K562 (cell line): ENCODE results near the gene DNAAF8.

Source experiments
- POLR2AphosphoS5 ChIP-seq: IDR thresholded peaks from 2 replicates; pipeline ENCODE4 v1.6.1; 2011; ENCODE audit warnings: mild to moderate bottlenecking, low read depth, low read length, moderate library complexity; ENCODE audit not compliant: control insufficient read depth, insufficient read depth
- SMAD3 ChIP-seq: fragments of 450-650 bp; formaldehyde crosslinking; conservative IDR thresholded peaks from 2 replicates; pipeline ENCODE4 v1.4.0; 2020; ENCODE audit warnings: mild to moderate bottlenecking
- ZFPM2 ChIP-seq: fragments of 250-450 bp; sonication (Bioruptor Pico); IDR thresholded peaks from 2 replicates; pipeline ENCODE4 v1.5.1; 2022; ENCODE audit warnings: mild to moderate bottlenecking
- TF ChIP-seq, protein P1 (sequence below), 3 experiments: IDR thresholded peaks in 2 of 3; conservative IDR thresholded peaks in 1 of 3; 2 replicates each; pipeline ENCODE4 v1.5.1; 2011 to 2012; ENCODE audit warnings: low read length in 3 of 3, mild to moderate bottlenecking in 3 of 3, control low read depth in 2 of 3, improper control_type of control experiment in 1 of 3, inconsistent platforms in 1 of 3, low read depth in 1 of 3, mixed read lengths in 1 of 3, moderate library complexity in 1 of 3; ENCODE audit not compliant: insufficient read depth in 2 of 3

DNA sequence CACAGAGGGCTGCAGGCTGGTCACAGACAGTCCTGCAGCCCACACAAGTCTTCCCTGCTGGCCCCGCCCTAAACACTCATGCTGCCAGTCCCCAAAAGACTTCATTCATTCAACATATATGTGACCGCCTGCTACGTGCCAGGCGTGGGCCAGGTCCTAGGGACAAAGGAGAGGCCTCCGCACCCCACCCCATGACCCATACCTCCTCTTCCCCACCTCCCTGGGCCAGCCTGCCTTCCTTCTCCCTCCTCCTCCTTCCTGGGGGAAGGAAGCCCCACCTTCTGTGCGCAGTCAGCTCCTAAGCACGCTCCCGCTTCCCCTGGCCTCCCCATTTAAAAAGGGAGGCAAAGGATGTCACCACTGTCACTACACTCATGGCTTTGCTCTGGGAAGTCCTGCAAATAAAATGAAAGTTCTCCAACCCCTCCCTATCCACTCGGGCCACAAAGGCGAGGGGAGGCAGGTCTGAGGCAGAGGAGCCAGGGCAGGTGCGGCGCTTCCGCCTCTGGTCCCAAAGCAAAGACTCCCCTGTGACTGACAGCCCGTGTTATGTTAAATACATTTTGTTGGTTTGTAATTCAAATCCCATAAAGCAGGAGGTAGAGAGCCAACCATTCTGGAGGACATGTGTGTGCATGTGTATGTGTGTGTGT, 9.0 kb downstream of the DNAAF8 start:
- TF ChIP-seq SMAD3 (CRISPR knock-in tag) (no peak), ZFPM2 (CRISPR knock-in tag) (no peak), POLR2AphosphoS5 (no peak)
- TF ChIP-seq, protein P1, sequence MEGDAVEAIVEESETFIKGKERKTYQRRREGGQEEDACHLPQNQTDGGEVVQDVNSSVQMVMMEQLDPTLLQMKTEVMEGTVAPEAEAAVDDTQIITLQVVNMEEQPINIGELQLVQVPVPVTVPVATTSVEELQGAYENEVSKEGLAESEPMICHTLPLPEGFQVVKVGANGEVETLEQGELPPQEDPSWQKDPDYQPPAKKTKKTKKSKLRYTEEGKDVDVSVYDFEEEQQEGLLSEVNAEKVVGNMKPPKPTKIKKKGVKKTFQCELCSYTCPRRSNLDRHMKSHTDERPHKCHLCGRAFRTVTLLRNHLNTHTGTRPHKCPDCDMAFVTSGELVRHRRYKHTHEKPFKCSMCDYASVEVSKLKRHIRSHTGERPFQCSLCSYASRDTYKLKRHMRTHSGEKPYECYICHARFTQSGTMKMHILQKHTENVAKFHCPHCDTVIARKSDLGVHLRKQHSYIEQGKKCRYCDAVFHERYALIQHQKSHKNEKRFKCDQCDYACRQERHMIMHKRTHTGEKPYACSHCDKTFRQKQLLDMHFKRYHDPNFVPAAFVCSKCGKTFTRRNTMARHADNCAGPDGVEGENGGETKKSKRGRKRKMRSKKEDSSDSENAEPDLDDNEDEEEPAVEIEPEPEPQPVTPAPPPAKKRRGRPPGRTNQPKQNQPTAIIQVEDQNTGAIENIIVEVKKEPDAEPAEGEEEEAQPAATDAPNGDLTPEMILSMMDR (IDR thresholded peaks at IDR 0.05 in 2 of 3, conservative IDR thresholded peaks at IDR 0.05 in 1 of 3; ENCODE audit: insufficient read depth in 2 of 3, low read depth in 1 of 3, low read length in 3 of 3) = no peak
